Measurements from ENCODE around the gene RPL35A.
"Not testable (repeated sequence)": the region's sequence is repeated elsewhere in the genome, so short reads cannot be mapped to it uniquely, and the experiment has no call there.

Gene RPL35A

DNA sequence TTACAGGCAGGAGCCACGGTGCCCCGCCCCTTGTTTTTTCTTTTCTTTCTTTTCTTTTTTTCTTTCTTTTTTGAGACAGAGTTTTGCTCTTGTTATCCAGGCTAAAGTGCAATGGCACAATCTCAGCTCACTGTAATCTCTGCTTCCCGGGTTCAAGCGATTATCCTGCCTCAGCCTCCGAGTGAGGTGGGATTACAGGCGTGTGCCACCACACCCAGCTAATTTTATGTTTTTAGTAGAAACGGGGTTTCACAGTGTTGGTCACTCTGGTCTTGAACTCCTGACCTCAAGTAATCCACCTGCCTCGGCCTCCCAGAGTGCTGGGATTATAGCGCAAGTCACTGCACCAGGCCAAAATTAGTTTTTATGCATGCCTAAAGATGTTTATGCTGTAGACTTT is 2.5 kb downstream of the RPL35A start:
- DNase-seq (ENCODE audit: low spot score): no peak

DNA sequence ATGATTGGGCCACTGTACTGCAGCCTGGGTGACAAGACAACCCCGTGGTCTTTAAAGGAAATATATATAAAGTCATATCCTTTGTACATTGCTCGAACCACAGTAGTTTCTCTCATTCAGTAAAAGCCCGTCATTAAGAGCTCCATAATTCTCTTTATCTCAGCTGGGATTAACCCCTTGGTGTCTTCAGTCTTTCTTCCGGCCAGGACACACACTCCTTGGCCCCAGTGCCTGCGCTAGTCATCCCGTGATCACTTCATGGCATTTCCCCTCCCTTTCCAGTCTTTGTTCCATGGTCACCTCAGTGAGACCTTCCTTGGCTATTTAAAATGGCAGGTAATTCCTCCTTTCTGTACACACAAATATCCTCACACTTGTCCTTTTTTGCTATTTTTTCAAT is 3.3 kb downstream of the RPL35A start:
- DNase-seq (ENCODE audit: low spot score): no peak

DNA sequence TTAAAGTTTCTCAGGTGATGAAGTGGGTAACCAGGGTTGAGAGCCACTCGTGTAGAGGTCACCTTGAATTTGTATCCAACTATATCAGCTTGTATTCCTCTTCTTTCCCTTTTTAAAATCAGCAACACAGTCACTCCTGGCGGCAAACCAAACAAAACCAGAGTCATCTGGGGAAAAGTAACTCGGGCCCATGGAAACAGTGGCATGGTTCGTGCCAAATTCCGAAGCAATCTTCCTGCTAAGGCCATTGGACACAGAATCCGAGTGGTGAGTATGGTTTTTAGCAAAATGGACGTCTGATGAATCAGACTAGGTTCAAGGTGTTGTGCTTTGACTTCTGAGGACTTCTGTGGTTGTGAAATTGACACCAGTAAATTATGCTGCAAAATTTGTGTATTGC is 3.9 kb downstream of the RPL35A start:
- no peak for DNase-seq (ENCODE audit: low spot score)

DNA sequence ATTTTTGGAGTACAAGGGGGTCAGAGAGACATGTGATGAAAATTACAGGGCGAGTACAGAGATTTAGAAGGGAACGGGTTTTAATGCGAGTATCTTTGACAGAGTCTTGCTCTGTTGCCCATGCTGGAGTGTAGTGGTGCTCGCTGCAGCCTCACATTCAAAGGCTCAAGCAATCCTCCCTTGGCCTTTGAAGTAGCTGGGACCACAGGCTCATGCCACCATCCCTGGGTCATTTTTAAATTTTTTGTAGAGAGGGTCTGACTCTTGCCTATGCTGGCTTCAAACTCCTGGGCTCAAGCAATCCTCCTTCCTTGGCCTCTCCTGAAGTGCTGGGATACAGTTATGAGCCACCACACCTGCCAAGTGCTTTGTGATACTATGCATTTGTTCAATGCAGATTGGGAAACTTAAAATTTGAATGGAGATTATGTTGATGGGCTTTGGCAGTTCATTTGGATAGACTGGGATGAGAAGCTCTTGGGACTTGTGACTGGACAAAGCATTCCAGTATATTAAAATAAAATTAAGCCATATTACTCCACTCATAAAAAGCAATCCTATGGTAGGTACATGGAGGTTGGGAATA is 6.0 kb downstream of the RPL35A start:
- DNase-seq (ENCODE audit: low spot score): no peak

DNA sequence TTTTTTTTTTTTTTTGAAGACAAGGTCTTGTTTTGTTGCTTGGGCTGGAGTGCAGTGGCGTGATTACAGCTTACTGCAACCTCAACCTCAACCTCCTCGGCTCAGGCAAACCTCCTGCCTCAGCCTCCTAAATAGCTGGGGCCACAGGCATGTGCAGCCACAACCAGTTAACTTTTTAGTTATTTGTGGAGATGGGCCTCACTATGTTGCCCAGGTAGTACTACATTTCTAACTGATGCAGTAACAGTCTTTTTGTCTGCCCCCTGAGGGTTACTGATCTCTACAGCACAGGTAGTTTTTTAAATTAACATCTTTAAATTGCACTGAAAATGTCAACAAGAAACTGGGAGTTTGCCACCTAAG is 6.6 kb downstream of the RPL35A start:
- DNase-seq (ENCODE audit: low spot score): no peak

DNA sequence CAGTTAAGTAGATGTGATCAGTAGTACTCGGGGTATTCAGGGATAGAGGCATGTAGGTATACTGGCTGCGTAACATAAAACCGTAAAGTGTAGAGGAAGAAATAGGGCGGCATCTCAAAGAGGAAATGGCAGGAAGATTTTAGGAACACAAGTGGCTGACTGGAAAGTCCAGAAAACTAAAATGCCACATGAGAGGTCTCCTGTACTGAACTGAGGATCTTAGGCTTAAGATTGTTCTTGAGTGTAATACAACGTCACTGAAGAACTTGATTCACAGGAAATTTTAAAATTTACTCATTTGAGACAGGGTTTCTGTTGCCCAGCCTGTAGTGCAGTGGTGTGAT is 7.8 kb downstream of the RPL35A start:
- no peak for DNase-seq (ENCODE audit: low spot score)

DNA sequence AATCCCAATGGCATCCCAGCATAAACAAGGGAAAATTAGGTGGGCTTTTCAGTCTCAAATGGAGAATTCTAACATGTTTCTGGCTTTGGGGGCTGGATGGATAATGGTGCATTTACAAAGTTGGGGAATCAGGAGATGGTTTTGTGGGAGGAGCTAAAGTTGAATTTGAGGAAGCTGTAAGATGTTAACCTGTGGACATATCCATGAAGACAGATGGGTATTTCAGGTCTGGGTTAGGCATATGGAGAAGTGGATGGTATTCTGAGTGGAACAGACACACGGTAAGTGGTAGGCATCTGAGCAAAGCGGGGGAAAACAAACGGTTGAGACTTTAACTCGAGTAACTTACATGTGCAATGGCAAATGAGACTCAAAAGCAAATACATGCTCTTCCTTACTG is 8.4 kb downstream of the RPL35A start:
- DNase-seq (ENCODE audit: low spot score): no peak

DNA sequence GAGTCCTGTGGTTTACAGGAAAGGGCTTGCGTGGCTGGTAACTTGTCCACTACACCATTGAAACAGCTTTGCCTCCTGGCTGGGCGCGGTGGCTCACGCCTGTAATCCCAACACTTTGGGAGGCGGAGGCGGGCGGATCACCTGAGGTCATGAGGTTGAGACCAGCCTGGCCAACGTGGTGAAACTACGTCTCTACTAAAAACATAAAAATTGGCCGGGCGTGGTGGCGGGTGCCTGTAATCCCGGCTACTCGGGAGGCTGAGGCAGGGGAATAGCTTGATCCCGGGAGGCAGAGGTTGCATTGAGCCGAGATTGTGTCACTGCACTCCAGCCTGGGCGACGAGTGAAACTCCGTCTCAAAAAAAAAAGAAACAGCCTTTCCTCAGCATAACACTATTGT is 8.9 kb downstream of the RPL35A start:
- not testable (repeated sequence) for DNase-seq (ENCODE audit: low spot score)

DNA sequence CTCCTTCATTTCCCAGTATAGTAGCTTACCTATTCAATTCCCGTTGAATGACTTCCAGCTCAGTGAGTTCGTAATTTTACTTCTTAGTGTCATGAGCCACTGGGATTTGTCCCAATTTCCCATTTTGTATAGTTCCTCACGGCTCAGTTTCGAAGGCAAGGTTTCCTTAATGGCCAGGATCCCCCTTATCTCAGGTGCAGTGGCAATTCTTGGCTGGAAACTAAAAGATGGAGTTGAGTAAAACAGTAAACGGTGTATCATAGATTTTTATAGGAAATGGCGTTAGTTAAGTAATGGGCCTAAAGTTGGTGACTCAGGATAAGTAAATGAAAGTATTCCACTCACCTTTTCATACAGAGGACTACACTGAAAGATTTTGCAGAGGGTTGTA is 9.5 kb downstream of the RPL35A start:
- DNase-seq (ENCODE audit: low spot score): no peak

DNA sequence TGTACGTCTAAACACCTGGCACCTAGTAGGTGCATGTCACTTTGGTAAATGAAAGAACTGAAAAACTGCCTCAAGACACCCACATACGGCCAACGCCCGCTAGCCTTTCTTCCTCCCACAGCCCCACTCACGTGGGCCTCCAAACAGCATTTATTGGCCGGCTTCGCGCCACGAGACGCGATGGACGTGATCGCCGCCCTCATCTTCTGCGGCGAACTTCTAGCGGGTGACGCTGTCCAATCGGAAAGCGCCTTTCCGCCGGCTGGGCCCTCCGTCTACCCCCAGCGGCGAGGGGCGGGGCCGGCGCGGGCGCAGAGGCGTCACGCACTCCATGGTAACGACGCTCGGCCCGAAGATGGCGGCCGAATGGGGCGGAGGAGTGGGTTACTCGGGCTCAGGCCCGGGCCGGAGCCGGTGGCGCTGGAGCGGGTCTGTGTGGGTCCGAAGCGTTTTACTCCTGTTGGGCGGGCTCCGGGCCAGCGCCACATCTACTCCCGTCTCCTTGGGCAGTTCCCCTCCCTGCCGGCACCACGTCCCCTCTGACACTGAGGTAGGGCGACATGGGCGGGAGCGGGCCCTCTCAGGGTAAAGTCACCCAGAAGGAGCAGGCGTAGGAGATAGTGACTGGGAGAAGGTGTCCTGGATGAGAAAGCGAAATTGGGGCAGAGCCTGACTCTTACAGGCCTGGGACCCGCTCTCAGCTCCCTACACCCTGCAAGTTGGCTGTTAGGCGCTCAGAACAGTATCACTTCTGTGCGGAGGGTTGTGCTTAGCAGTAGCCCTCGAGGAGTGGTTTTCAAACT is 10.1 kb downstream of the RPL35A start, which contains the start of gene LMLN:
Gene LMLN, plus strand, starts transcription at position 327 of the 803 bp plus-strand sequence. Its CDS starts 29 bp downstream, at position 356.
- peak; percentile 97 for DNase-seq (ENCODE audit: low spot score)

DNA sequence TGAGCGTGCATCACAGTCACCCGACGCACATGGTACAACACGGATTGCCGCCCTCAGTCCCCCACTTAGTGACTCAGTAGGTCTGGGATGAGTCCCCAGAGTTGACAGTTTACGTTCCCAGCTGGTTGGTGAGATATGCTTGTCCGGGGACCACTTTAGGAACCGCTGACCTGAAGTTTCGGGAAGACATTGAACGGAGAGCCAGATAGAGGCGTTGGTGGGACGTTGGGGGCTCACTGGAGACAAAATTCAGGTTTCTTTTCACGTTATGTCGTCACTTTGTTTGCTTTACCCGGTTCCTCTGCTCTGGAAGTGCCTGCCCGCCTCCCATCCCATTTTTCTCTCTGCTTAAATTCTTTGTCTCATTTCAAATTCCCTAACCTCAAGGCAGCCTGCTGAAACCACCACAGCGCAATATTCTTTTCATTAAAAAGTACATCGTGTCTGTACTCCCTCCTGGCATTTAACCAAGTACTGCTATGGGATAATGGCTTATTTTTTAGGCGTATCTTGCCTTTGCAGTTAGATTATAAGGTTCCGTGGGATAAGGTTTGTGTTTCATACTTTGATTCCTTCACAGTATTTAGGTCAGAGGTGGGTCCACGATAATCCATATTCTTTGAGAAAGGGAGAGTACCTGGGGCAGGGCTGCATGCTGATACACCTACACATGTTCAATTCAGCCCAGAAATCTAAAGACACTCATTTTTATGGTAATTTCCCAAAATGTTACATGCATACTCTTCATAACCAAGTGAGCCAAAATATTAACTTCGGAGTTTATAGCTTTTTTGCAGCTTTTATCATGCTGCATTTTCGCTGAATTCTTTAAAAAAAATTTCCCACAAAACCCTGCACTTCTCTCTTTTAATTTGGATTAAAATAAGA is 10.9 kb downstream of the RPL35A start:
- DNase-seq (ENCODE audit: low spot score): no peak

DNA sequence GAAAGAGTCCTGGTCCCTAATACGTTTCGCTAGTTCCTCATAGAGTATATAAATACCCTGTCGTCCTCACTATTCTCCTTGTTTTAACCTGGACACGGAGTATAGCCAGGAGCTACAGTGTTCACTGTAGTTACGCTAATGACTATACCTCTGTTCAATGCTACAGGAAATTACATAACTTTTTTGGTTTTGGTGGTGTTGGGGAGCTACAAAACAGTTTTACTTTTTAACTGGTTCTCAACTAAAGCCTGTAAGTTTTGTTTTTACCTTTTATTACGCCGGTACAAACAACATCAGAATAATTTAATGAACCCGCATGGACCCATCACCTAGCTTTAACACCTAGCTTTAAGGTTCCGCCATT is 11.6 kb downstream of the RPL35A start:
- no peak for DNase-seq (ENCODE audit: low spot score)

DNA sequence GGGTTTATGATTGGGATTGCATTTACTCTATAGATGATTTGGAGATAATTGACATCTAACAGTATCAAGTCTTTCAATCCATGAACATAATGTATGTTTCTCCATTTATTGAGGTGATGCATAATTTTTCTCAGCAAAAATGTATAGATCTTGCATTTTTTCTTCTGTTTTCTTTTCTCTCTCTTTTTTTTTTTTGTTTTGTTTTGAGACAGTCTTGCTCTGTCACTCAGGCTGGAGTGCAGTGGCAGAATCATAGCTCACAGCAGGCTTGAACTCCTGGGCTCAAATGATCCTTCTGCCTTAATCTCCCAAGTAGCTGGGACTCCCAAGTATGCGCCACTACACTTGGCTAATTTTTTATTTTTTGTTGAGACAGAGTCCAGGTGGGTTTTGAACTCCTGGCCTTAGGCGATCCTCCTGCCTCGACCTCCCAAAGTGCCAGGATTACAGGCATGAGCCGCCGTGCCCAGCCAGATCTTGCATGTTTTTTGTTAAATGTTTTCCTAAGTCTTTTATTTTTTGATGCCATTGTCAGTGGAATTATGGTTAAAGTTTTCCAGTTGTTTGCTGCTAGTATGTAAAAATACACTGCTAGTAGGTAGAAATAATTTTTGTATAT is 13.1 kb downstream of the RPL35A start:
- DNase-seq (ENCODE audit: low spot score): no peak

DNA sequence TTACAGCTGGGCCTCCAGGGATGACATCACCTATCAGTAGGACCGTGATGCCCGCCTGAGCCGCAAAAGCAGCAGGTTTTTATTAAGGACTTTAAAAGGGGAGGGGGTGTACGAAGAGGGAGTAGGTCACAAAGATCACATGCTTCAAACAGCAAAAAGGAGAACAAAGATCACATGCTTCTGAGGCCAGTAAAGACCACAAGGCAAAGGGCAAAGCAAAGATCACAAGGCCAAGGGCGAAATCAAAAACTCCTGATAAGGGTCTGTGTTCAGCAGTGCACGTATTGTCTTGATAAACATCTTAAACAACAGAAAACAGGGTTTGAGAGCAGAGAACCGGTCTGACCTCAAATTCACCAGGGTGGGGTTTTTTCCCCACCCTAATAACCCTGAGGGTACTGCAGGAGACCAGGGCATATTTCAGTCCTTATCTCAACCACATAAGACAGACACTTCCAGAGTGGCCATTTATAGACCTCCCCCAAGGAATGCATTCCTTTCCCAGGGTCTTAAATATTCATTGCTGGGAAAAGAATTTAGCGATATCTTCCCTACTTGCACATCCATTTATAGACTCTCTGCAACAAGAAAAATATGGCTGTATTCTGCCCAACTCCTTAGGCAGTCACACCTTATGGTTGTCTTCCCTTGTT is 17.5 kb downstream of the RPL35A start:
- not testable (repeated sequence) for DNase-seq (ENCODE audit: low spot score)

DNA sequence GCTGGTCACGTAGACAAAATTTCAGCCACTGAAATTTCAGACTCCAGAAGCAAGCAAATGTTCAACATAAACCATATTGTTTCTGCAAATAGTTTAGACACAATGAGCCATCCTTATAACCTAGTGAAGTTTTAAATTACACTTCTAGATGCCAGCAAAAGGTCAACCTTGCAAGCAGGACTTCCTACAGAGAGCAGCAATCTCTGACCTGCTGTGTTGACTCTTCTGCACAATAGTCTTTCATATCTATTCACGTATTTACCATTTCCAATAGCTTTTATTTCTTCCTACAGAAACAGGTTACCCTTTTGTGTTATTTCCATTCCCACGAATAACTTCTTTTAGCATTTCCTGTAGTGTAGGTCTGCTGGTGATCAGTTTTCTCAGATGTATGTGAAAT is 20.6 kb downstream of the RPL35A start:
- DNase-seq (ENCODE audit: low spot score): no peak

DNA sequence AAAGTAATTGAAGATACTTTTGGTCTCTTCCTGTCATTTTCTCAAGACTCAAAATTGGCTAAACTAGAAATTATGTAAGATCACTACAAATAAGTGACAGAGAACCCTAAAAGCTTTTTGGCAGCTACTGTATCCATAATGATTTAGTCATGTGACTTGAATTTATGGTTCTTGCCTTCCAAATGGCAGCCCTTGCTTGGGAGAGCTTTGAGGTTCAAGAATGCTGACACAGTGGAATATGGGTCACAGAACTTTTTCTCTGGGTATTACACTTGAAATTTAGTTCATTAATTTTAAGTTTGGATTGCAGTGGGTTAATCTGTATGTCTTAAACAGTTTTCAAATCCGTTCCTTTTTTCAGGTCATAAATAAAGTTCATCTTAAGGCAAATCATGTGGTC is 24.0 kb downstream of the RPL35A start:
- DNase-seq (ENCODE audit: low spot score): no peak

DNA sequence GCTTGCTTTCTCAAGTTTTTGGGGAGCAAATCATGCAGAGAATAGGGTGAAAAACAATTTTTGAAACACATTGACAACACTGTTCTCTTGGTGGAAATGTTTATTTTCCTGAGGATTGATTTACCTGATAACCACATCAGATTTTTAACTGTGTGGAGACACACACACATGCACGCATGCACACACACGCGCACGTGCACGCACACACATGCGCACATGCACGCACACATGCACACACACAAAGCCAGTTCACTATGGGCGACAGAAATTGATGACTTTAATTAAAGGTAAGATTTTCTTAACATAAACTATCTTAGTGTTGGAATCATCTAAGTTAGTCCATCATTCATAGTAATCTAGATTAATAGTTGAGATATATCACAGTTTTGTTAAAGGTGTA is 25.3 kb downstream of the RPL35A start:
- no peak for DNase-seq (ENCODE audit: low spot score)

DNA sequence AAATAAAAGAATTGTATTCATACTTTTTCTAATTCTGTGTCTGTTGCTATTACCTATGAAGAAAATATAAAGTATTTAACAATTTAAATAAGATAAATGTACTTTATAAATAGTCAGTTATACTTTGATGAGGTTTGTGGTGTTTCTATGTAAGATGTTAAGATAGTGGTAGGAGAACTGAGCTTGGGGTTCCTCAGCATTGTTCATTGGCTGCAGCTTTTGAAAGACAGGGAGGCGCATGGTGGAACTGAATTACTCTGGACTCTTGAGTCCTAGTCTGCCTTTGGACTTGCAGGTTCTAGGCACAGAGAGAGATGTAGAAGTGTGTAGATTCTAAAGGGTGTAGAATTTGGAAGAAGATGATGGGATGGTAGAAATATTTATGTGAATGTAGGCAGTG is 33.1 kb downstream of the RPL35A start:
- no peak for DNase-seq (ENCODE audit: low spot score)

DNA sequence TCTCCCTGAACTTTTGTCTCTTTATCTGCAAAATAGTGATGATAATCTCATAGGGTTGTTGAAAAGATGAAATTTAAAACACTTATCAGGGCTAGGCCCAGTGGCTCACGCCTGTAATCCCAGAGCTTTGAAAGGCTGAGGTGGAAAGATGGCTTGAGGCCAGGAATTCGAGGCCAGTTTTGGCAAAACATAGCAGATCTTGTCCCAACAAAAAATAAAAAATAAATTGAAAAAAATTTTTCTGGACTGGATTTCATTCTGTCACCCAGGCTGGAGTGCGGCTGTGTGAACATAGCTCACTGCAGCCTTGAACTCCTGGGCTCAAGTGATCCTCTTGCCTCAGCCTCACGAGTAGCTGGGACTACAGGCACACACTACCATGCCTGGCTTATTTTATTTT is 39.7 kb downstream of the RPL35A start:
- DNase-seq (ENCODE audit: low spot score): no peak

DNA sequence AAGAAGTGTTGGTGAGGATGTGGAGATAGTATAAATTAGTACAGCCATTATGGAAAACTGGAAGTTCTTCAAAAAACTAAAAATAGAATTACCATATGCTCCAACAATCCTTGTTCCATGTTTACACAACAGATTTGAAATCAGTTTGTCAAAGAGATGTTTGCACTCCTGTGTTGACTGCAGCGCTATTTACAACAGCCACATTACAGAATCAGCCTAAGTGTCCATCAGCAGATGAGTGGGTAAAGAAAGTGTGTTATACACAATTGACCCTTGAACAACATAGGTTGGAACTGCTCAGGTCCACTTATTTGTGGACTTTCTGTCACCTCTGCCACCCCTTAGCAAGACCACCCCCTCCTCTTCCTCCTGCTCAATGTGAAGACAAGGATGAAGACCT is 44.7 kb downstream of the RPL35A start:
- DNase-seq (ENCODE audit: low spot score): no peak

DNA sequence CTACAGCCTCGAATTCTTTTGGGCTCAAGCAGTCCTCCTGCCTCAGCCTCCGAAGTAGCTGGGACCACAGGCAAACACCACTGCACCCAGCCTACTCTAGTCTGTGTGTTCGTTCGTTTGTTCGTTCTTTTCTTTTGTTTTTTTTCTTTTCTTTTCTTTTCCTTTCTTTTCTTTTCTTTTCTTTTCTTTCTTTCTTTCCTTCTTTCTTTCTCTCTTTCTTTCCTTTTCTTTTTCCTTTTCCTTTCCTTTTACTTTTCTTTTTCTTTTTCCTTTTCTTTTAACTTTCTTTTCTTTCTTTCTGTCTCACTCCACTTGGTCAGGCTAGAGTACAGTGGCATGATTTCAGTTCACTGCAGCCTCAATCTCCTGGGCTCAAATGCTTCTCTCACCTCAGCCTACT is 46.9 kb downstream of the RPL35A start:
- DNase-seq (ENCODE audit: low spot score): no peak

DNA sequence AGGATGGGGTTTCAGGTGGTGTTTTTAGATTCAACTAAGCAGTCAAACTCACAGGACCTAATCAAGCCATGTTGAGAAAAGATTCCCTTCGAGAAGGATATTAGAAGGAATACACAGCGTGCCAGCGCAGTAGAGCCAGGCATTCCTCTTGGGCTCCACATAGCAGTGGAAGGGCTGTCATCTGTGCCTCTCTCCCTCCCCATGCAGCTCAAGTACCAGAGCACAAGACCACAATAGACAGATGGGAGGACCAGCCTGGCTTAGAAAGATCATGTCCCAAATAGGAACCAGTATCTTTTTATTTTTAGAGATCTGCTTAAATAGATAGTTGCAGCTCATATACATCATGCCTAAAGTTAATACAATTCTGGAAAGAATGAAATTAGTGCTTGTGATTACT is 47.9 kb downstream of the RPL35A start:
- DNase-seq (ENCODE audit: low spot score): no peak
